GM12878 (cell line): ENCODE measurements around the gene DHRS1. TPM values are rescaled to one million over a fixed set of nuclear protein-coding genes. Genes with fewer than 3 reads are reported as not detected.

Experiments used
- BCL11A ChIP-seq: IDR thresholded peaks from 2 replicates; pipeline ENCODE4 v1.6.1; 2011; ENCODE audit warnings: low read depth, low read length
- CEBPB ChIP-seq, 2 experiments: fragments of 150-350 bp in 1 of 2; IDR thresholded peaks; 2 replicates each; pipeline ENCODE4 v1.6.1; 2012 to 2014; ENCODE audit warnings: low read depth in 2 of 2, low read length in 2 of 2, borderline replicate concordance in 1 of 2, inconsistent platforms in 1 of 2
- FOS ChIP-seq: IDR thresholded peaks from 3 replicates; pipeline ENCODE4 v1.6.1; 2011; ENCODE audit warnings: borderline replicate concordance; ENCODE audit not compliant: insufficient read length; ENCODE audit errors: extremely low read depth
- GABPA ChIP-seq: IDR thresholded peaks from 2 replicates; pipeline ENCODE4 v1.6.1; 2014; ENCODE audit warnings: antibody characterized with exemption, low read depth, mild to moderate bottlenecking, inconsistent platforms
- IKZF2 ChIP-seq, 2 experiments: fragments of 450-650 bp; IDR thresholded peaks; 2 replicates each; pipeline ENCODE4 v1.6.1; 2017; ENCODE audit warnings: mild to moderate bottlenecking in 2 of 2, moderate library complexity in 2 of 2
- LARP7 ChIP-seq: fragments of 450-650 bp; IDR thresholded peaks from 2 replicates; pipeline ENCODE4 v1.6.1; 2017; ENCODE audit warnings: mild to moderate bottlenecking
- MTA2 ChIP-seq: fragments of 450-650 bp; IDR thresholded peaks from 2 replicates; pipeline ENCODE4 v1.6.1; 2016; ENCODE audit warnings: low read depth, mild to moderate bottlenecking, moderate library complexity
- NFYA ChIP-seq: IDR thresholded peaks from 2 replicates; pipeline ENCODE4 v1.6.1; 2011; ENCODE audit warnings: low read depth, mild to moderate bottlenecking, low read length, improper control_type of control experiment, borderline replicate concordance
- NR2C1 ChIP-seq: fragments of 450-650 bp; IDR thresholded peaks from 2 replicates; pipeline ENCODE4 v1.6.1; 2017; ENCODE audit warnings: antibody characterized with exemption, mild to moderate bottlenecking, moderate library complexity
- POU2F2 ChIP-seq: IDR thresholded peaks from 3 replicates; pipeline ENCODE4 v1.6.1; 2011; ENCODE audit warnings: low read depth, mild to moderate bottlenecking, low read length, borderline replicate concordance
- ZNF24 ChIP-seq: fragments of 450-650 bp; IDR thresholded peaks from 2 replicates; pipeline ENCODE4 v1.6.1; 2017; ENCODE audit warnings: antibody characterized with exemption, mild to moderate bottlenecking
- ZNF384 ChIP-seq: IDR thresholded peaks from 2 replicates; pipeline ENCODE4 v1.6.1; 2012; ENCODE audit warnings: low read depth, mild to moderate bottlenecking, low read length, improper control_type of control experiment, borderline replicate concordance
- polyA plus RNA-seq, 11 experiments: library from polyadenylated mRNA; depleted of rRNA in 4 of 11; unstranded in 6 of 11; stranded (reverse) in 5 of 11; fragments of >200 nt; fragmentation: Nextera tagmentation in 4 of 11; fragmentation: Illumina TruSeq in 1 of 11; extraction: Ambion mirVana in 4 of 11; extraction: Trizol in 1 of 11; gene quantifications; 1 replicate in 1 of 11; 2 replicates in 10 of 11; pipeline versions ENCODE4 v1.2.1 to v1.2.3, GENCODE V29; 2011 to 2016; ENCODE audit warnings: inconsistent platforms in 2 of 11, missing spikeins in 2 of 11, low read depth in 1 of 11
- total RNA-seq, 4 experiments: library from RNA; depleted of rRNA in 3 of 4; stranded (reverse); fragments of >200 nt in 3 of 4; fragmentation: Illumina TruSeq in 1 of 4; extraction: Trizol in 1 of 4; gene quantifications; 2 replicates each; pipeline versions ENCODE4 v1.2.1 to v1.2.3, GENCODE V29; 2013 to 2021
- TF ChIP-seq, protein P1 (sequence below): fragments of 450-650 bp; IDR thresholded peaks from 2 replicates; pipeline ENCODE4 v1.6.1; 2017; ENCODE audit warnings: mild to moderate bottlenecking, moderate library complexity
- TF ChIP-seq, protein P2 (sequence below): IDR thresholded peaks from 2 replicates; pipeline ENCODE4 v1.6.1; 2011; ENCODE audit warnings: low read depth, low read length, improper control_type of control experiment, borderline replicate concordance
- TF ChIP-seq, protein P3 (sequence below): IDR thresholded peaks from 2 replicates; pipeline ENCODE4 v1.6.1; 2012; ENCODE audit warnings: low read depth, low read length, improper control_type of control experiment
- TF ChIP-seq, protein P4 (sequence below): fragments of 450-650 bp; formaldehyde crosslinking; IDR thresholded peaks from 2 replicates; pipeline ENCODE4 v1.4.0; 2022; ENCODE audit warnings: mild to moderate bottlenecking, moderate library complexity
- TF ChIP-seq, protein P5 (sequence below): fragments of 450-650 bp; IDR thresholded peaks from 2 replicates; pipeline ENCODE4 v1.6.1; 2017; ENCODE audit warnings: mild to moderate bottlenecking, low read depth, inconsistent platforms; ENCODE audit not compliant: poor library complexity, severe bottlenecking
- TF ChIP-seq, protein P6 (sequence below): IDR thresholded peaks from 2 replicates; pipeline ENCODE4 v1.6.1; 2011; ENCODE audit warnings: low read depth, mild to moderate bottlenecking, low read length, moderate library complexity, borderline replicate concordance; ENCODE audit errors: extremely low read depth

Gene DHRS1
- total and polyA plus RNA-seq, 10 of the 15 experiments (the other 5 are each of a cell fraction or from before 2014, with no cell fraction given) = 12.1 to 45.0 (median 25.7) TPM

DNA sequence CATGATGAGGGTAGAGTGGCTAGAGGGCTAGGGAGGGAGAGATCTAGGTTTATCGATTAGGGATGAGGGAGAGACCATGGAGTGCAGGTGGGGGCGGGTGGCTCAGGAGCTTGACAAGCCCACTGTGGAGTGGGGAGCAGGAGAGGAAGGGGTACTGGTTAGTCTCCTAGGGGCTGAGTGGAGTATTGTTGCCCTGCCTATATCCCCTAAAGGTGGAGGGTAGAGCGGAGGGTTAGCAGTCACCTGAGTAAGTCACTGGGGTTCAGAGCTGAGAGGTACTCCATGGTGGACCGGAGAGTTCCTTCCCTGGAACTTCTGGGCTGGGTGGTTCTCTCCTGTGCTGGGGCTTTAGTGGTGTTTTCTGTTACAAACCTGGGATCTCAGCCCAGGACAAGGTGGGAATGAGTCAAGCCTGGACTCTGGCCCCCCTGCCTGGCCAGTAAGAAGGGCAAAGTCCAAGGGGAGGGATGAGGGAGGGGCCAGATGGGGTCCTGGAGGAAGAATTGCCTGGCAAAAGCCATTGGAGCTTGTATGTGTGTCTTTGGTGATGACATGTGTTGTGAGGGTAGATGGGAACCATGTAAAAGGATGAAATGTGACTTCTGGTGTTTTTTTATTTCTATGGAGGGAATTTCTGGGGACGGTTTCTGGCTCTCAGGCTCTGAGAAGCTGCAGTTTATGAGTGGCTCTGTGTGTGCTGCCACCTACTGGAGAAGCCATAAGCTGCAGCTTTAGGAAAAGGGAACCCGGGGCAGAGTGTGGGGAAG, 8.2 kb upstream of the DHRS1 start, which contains the start of gene CIDEB (continued):
- TF ChIP-seq, protein P1, sequence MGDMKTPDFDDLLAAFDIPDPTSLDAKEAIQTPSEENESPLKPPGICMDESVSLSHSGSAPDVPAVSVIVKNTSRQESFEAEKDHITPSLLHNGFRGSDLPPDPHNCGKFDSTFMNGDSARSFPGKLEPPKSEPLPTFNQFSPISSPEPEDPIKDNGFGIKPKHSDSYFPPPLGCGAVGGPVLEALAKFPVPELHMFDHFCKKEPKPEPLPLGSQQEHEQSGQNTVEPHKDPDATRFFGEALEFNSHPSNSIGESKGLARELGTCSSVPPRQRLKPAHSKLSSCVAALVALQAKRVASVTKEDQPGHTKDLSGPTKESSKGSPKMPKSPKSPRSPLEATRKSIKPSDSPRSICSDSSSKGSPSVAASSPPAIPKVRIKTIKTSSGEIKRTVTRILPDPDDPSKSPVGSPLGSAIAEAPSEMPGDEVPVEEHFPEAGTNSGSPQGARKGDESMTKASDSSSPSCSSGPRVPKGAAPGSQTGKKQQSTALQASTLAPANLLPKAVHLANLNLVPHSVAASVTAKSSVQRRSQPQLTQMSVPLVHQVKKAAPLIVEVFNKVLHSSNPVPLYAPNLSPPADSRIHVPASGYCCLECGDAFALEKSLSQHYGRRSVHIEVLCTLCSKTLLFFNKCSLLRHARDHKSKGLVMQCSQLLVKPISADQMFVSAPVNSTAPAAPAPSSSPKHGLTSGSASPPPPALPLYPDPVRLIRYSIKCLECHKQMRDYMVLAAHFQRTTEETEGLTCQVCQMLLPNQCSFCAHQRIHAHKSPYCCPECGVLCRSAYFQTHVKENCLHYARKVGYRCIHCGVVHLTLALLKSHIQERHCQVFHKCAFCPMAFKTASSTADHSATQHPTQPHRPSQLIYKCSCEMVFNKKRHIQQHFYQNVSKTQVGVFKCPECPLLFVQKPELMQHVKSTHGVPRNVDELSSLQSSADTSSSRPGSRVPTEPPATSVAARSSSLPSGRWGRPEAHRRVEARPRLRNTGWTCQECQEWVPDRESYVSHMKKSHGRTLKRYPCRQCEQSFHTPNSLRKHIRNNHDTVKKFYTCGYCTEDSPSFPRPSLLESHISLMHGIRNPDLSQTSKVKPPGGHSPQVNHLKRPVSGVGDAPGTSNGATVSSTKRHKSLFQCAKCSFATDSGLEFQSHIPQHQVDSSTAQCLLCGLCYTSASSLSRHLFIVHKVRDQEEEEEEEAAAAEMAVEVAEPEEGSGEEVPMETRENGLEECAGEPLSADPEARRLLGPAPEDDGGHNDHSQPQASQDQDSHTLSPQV = no peak; the same call in 1 of the 2 replicates
- peak; percentile 62 to 67; a peak in 3 of 4 replicates for TF ChIP-seq IKZF2 (IDR thresholded peaks at IDR 0.05)
- no peak for TF ChIP-seq FOS
- TF ChIP-seq, protein P2, sequence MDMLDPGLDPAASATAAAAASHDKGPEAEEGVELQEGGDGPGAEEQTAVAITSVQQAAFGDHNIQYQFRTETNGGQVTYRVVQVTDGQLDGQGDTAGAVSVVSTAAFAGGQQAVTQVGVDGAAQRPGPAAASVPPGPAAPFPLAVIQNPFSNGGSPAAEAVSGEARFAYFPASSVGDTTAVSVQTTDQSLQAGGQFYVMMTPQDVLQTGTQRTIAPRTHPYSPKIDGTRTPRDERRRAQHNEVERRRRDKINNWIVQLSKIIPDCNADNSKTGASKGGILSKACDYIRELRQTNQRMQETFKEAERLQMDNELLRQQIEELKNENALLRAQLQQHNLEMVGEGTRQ = no peak
- no peak for TF ChIP-seq POU2F2
- TF ChIP-seq, protein P3, sequence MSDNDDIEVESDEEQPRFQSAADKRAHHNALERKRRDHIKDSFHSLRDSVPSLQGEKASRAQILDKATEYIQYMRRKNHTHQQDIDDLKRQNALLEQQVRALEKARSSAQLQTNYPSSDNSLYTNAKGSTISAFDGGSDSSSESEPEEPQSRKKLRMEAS = no peak
- TF ChIP-seq ZNF24 = no peak
- TF ChIP-seq, protein P4, sequence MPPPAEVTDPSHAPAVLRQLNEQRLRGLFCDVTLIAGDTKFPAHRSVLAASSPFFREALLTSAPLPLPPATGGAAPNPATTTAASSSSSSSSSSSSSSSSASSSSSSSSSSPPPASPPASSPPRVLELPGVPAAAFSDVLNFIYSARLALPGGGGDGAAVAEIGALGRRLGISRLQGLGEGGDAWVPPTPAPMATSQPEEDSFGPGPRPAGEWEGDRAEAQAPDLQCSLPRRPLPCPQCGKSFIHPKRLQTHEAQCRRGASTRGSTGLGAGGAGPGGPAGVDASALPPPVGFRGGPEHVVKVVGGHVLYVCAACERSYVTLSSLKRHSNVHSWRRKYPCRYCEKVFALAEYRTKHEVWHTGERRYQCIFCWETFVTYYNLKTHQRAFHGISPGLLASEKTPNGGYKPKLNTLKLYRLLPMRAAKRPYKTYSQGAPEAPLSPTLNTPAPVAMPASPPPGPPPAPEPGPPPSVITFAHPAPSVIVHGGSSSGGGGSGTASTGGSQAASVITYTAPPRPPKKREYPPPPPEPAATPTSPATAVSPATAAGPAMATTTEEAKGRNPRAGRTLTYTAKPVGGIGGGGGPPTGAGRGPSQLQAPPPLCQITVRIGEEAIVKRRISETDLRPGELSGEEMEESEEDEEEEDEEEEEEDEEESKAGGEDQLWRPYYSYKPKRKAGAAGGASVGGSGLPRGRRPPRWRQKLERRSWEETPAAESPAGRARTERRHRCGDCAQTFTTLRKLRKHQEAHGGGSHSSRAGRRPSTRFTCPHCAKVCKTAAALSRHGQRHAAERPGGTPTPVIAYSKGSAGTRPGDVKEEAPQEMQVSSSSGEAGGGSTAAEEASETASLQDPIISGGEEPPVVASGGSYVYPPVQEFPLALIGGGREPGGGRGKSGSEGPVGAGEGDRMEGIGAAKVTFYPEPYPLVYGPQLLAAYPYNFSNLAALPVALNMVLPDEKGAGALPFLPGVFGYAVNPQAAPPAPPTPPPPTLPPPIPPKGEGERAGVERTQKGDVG (CRISPR knock-in tag) = no peak
- no peak for TF ChIP-seq GABPA
- TF ChIP-seq NR2C1 = no peak
- no peak for TF ChIP-seq LARP7
- TF ChIP-seq MTA2 = no peak
- TF ChIP-seq, protein P5, sequence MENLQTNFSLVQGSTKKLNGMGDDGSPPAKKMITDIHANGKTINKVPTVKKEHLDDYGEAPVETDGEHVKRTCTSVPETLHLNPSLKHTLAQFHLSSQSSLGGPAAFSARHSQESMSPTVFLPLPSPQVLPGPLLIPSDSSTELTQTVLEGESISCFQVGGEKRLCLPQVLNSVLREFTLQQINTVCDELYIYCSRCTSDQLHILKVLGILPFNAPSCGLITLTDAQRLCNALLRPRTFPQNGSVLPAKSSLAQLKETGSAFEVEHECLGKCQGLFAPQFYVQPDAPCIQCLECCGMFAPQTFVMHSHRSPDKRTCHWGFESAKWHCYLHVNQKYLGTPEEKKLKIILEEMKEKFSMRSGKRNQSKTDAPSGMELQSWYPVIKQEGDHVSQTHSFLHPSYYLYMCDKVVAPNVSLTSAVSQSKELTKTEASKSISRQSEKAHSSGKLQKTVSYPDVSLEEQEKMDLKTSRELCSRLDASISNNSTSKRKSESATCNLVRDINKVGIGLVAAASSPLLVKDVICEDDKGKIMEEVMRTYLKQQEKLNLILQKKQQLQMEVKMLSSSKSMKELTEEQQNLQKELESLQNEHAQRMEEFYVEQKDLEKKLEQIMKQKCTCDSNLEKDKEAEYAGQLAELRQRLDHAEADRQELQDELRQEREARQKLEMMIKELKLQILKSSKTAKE = no peak
- no peak for TF ChIP-seq NFYA
- no peak for TF ChIP-seq BCL11A
- TF ChIP-seq CEBPB (IDR thresholded peaks at IDR 0.05; ENCODE audit: borderline replicate concordance in 1 of 2, low read depth in 2 of 2, low read length in 2 of 2) = no peak
- TF ChIP-seq, protein P6, sequence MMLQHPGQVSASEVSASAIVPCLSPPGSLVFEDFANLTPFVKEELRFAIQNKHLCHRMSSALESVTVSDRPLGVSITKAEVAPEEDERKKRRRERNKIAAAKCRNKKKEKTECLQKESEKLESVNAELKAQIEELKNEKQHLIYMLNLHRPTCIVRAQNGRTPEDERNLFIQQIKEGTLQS = no peak
- peak; percentile 59 for TF ChIP-seq ZNF384
